Colonic mucosa (tissue), 4 donors: ENCODE results near the gene ELP4. TPM values are rescaled to one million over a fixed set of nuclear protein-coding genes. Genes with fewer than 3 reads are reported as not detected.
"Not testable (repeated sequence)": the region's sequence is repeated elsewhere in the genome, so short reads cannot be mapped to it uniquely, and the experiment has no call there.

Experiments used
- DNase-seq: peaks from one replicate; pipeline ENCODE4 v3.0.0-alpha.2; 2020
- H3K27ac ChIP-seq: fragments of 200-600 bp; one replicate; pipeline ENCODE4 v1.8.0; 2021
- H3K27me3 ChIP-seq: fragments of 200-600 bp; one replicate; pipeline ENCODE4 v1.8.0; 2021
- H3K36me3 ChIP-seq: fragments of 200-600 bp; one replicate; pipeline ENCODE4 v1.8.0; 2021
- H3K4me1 ChIP-seq: fragments of 200-600 bp; one replicate; pipeline ENCODE4 v1.8.0; 2021; ENCODE audit warnings: mild to moderate bottlenecking
- H3K4me3 ChIP-seq: fragments of 200-600 bp; one replicate; pipeline ENCODE4 v1.8.0; 2021
- H3K9ac ChIP-seq, 2 donors: one replicate each; pipeline ENCODE4 v1.7.0; 2013; ENCODE audit warnings: control low read depth in 2 of 2, low read depth in 2 of 2, low read length in 2 of 2
- H3K9me3 ChIP-seq: fragments of 200-600 bp; one replicate; pipeline ENCODE4 v1.8.0; 2021
- intact Hi-C: fragments of 100-400 bp; cut with DNase I; formaldehyde crosslinking; loops from one replicate; pipeline ENCODE4 v1.14.1; 2022
- total RNA-seq, 2 donors: library from RNA; stranded (reverse); fragmentation: NEBNext Ultra II Directional in 1 of 2; extraction: Animal tissue kit (Norgen Biotek cat#: 25700) in 1 of 2; gene quantifications; one replicate each; pipeline ENCODE4 v1.2.1, GENCODE V29; 2021
- TF ChIP-seq, protein P1 (sequence below): fragments of 200-600 bp; IDR thresholded peaks from one replicate; pipeline ENCODE4 v1.8.0; 2022; ENCODE audit warnings: antibody characterized with exemption, mild to moderate bottlenecking
- donor health status: healthy.
- donor health status: DM: no; HTN: no; CAD: no.
- donor health status: DM: no; HTN: no; CAD: no.

The ELP4 gene
- total RNA-seq, 2 donors from 2014 or later, result 17.0 to 22.8 TPM

- H3K9ac ChIP-seq, result no peak overlapping the region
- no peaks in the 10 kb centered on the region for H3K27me3 ChIP-seq
- no peak overlapping the region for H3K27ac ChIP-seq
- intact Hi-C loops, result no loop called here
- H3K4me1 ChIP-seq, result no peaks in the 10 kb centered on the region
- H3K4me3 ChIP-seq, result no peak overlapping the region
- H3K36me3 ChIP-seq, result no peaks in the 10 kb centered on the region
- TF ChIP-seq, protein P1, sequence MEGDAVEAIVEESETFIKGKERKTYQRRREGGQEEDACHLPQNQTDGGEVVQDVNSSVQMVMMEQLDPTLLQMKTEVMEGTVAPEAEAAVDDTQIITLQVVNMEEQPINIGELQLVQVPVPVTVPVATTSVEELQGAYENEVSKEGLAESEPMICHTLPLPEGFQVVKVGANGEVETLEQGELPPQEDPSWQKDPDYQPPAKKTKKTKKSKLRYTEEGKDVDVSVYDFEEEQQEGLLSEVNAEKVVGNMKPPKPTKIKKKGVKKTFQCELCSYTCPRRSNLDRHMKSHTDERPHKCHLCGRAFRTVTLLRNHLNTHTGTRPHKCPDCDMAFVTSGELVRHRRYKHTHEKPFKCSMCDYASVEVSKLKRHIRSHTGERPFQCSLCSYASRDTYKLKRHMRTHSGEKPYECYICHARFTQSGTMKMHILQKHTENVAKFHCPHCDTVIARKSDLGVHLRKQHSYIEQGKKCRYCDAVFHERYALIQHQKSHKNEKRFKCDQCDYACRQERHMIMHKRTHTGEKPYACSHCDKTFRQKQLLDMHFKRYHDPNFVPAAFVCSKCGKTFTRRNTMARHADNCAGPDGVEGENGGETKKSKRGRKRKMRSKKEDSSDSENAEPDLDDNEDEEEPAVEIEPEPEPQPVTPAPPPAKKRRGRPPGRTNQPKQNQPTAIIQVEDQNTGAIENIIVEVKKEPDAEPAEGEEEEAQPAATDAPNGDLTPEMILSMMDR, result no peak
- H3K9me3 ChIP-seq, result no peaks in the 10 kb centered on the region
- no peak for DNase-seq
These were observed 180.0 kb downstream of the ELP4 start for GRCh38 chr11:31689559-31689958.

DNA sequence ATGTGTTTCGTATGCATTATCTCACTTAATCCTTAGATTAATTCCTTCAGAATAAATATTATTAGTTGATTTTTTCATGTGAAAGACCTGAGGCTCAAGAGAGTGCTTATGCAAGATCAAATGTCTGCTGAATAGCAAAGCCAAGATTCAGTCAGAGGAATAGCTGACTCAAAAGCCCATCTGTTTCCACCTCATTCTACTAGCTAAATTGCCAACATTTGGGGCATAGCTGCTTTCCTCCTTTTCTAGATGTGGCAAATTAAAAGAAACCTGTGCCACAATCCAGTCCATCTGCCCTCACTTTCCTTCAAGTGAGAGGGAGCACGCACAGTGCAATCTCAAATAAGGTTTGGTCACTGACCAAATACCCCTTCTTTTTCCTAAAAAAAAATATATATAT lies 180.5 kb downstream of the ELP4 start:
- Histone ChIP-seq H3K27ac (no peak overlapping the region), H3K9me3 (no peaks in the 10 kb centered on the region), H3K27me3 (no peaks in the 10 kb centered on the region), H3K36me3 (no peaks in the 10 kb centered on the region), H3K9ac (no peak overlapping the region), H3K4me1 (no peaks in the 10 kb centered on the region), H3K4me3 (no peak overlapping the region)
- TF ChIP-seq, protein P1, result no peak
- no peak for DNase-seq
- intact Hi-C loops, result no loop called here

DNA sequence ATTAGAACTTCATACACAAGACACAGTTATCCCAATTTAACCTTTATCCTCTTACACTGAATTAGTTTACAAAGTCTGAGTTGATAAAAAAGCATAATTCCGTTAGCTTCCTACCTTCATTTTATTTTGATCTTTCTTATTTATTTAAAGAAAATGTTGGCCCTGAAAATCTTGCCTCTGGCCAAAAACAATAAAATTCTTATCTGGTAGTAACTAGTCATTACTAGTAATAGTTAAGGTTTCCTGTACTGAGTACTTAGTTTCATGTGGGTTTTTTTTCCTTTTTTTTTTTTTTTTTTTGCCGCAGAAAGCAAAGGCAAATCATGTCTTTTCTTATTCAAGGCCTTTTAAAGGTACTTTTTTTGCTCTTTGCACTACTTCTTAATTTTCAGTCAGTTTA lies 180.9 kb downstream of the ELP4 start:
- Histone ChIP-seq H3K4me3 (no peak overlapping the region), H3K36me3 (no peaks in the 10 kb centered on the region), H3K27me3 (no peaks in the 10 kb centered on the region), H3K9me3 (no peaks in the 10 kb centered on the region), H3K4me1 (no peaks in the 10 kb centered on the region), H3K27ac (no peak overlapping the region), H3K9ac (no peak overlapping the region)
- DNase-seq, result no peak
- intact Hi-C loops, result no loop called here
- TF ChIP-seq, protein P1, result no peak

DNA sequence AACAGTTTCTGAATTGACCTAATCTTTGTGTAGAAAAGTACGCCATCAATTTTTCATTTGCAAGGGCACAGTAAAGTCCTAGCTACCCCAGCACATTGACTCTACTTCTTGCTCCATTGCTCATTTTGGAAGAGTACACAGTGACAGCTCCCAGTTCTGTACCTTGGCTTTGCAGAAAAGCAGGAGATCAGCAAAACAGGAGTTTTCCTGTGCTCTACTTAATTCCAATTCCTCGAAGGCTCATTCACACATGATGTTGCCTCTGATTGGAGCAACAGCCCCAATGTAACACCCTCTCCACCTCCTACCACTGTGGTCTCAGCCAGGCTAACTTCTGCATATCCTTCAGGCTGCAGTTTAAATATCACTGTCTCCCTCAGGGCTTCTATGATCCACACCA lies 182.9 kb downstream of the ELP4 start:
- intact Hi-C loops, result no loop called here
- Histone ChIP-seq H3K36me3 (no peaks in the 10 kb centered on the region), H3K27ac (no peak overlapping the region), H3K9me3 (no peaks in the 10 kb centered on the region), H3K4me1 (no peaks in the 10 kb centered on the region), H3K4me3 (no peak overlapping the region), H3K9ac (no peak overlapping the region), H3K27me3 (no peaks in the 10 kb centered on the region)
- TF ChIP-seq, protein P1, result no peak
- DNase-seq, result no peak

- H3K36me3 ChIP-seq, H3K9ac ChIP-seq, H3K27me3 ChIP-seq, DNase-seq, H3K4me3 ChIP-seq, intact Hi-C loops, H3K27ac ChIP-seq, H3K9me3 ChIP-seq, H3K4me1 ChIP-seq: not testable (repeated sequence)
These were observed 187.5 kb downstream of the ELP4 start for GRCh38 chr11:31697049-31697448.

- Histone ChIP-seq H3K4me1 (no peaks in the 10 kb centered on the region), H3K27ac (no peak overlapping the region), H3K36me3 (no peaks in the 10 kb centered on the region), H3K4me3 (no peak overlapping the region), H3K9ac (no peak overlapping the region), H3K9me3 (no peaks in the 10 kb centered on the region), H3K27me3 (no peaks in the 10 kb centered on the region)
- TF ChIP-seq, protein P1, result no peak
- intact Hi-C loops, result no loop called here
- DNase-seq, result no peak
These were observed 189.5 kb downstream of the ELP4 start for GRCh38 chr11:31699066-31699465.
